Skeletal muscle tissue (tissue), 4 donors: ENCODE measurements around the gene RUFY1. TPM values are rescaled to one million over a fixed set of nuclear protein-coding genes. Genes with fewer than 3 reads are reported as not detected.

ENCODE experiments used
- H3K27ac ChIP-seq: one replicate; pipeline ENCODE4 v1.7.0; 2013; ENCODE audit warnings: mild to moderate bottlenecking, low read depth, low read length, inconsistent platforms
- H3K27me3 ChIP-seq, 3 donors: one replicate each; pipeline ENCODE4 v1.7.0; 2013; ENCODE audit warnings: low read length in 3 of 3; ENCODE audit not compliant: control insufficient read depth in 3 of 3, insufficient read depth in 3 of 3
- H3K36me3 ChIP-seq, 3 donors: one replicate each; pipeline ENCODE4 v1.7.0; 2013; ENCODE audit warnings: low read length in 3 of 3; ENCODE audit not compliant: control insufficient read depth in 3 of 3, insufficient read depth in 3 of 3
- H3K4me1 ChIP-seq, 3 donors: one replicate each; pipeline ENCODE4 v1.7.0; 2013; ENCODE audit warnings: low read length in 3 of 3, mild to moderate bottlenecking in 3 of 3; ENCODE audit not compliant: control insufficient read depth in 3 of 3, insufficient read depth in 3 of 3
- H3K4me3 ChIP-seq, 3 donors: one replicate each; pipeline ENCODE4 v1.7.0; 2013; ENCODE audit warnings: low read length in 3 of 3
- H3K9ac ChIP-seq, 3 donors: one replicate each; pipeline ENCODE4 v1.7.0; 2013; ENCODE audit warnings: low read length in 3 of 3, mild to moderate bottlenecking in 3 of 3, moderate library complexity in 2 of 3, low read depth in 1 of 3
- H3K9me3 ChIP-seq, 3 donors: one replicate each; pipeline ENCODE4 v1.7.0; 2013; ENCODE audit warnings: low read length in 3 of 3; ENCODE audit not compliant: control insufficient read depth in 3 of 3
- total RNA-seq: library from RNA; depleted of rRNA; stranded (reverse); fragments of >200 nt; gene quantifications from one replicate; pipeline ENCODE4 v1.2.3, GENCODE V29; 2014
- donor health status: Osteomylitis.

The RUFY1 gene
- total RNA-seq, 1 donor from 2014 or later = 32.9 TPM

- H3K9me3 ChIP-seq = no peaks in the 10 kb centered on the region
- H3K27ac ChIP-seq = no peak overlapping the region
- H3K4me1 ChIP-seq = no peaks in the 10 kb centered on the region
- H3K27me3 ChIP-seq = no peaks in the 10 kb centered on the region
- H3K4me3 ChIP-seq = no peak overlapping the region
- H3K9ac ChIP-seq = no peak overlapping the region
- peaks cover 45 to 67% (median 60%) of the 10 kb centered on the region in 3 donors for H3K36me3 ChIP-seq
Observed at GRCh38 chr5:179599973-179600372, 49.6 kb downstream of the RUFY1 start.

- Histone ChIP-seq H3K4me1 (peaks cover 16 to 19% (median 17%) of the 10 kb centered on the region in 3 donors), H3K27ac (no peak overlapping the region), H3K9ac (no peak overlapping the region), H3K27me3 (no peaks in the 10 kb centered on the region), H3K36me3 (peaks cover 54 to 74% (median 64%) of the 10 kb centered on the region in 3 donors), H3K4me3 (no peak overlapping the region), H3K9me3 (no peaks in the 10 kb centered on the region)
Observed at GRCh38 chr5:179601871-179602625, 51.7 kb downstream of the RUFY1 start.

- H3K4me1 ChIP-seq = peaks cover 28 to 32% (median 29%) of the 10 kb centered on the region in 3 donors
- no peak overlapping the region for H3K4me3 ChIP-seq
- H3K27ac ChIP-seq = no peak overlapping the region
- H3K9me3 ChIP-seq = no peaks in the 10 kb centered on the region
- no peaks in the 10 kb centered on the region for H3K27me3 ChIP-seq
- no peak overlapping the region for H3K9ac ChIP-seq
- peaks cover 58 to 73% (median 61%) of the 10 kb centered on the region in 3 donors for H3K36me3 ChIP-seq
Observed at GRCh38 chr5:179603308-179603707, 53.0 kb downstream of the RUFY1 start.

- Histone ChIP-seq H3K36me3 (peaks cover 50 to 67% (median 56%) of the 10 kb centered on the region in 3 donors), H3K4me3 (no peak overlapping the region), H3K9ac (no peak overlapping the region), H3K9me3 (no peaks in the 10 kb centered on the region), H3K27me3 (no peaks in the 10 kb centered on the region), H3K27ac (peak overlapping the region; percentile 44), H3K4me1 (peaks cover 37 to 45% (median 41%) of the 10 kb centered on the region in 3 donors)
Observed at GRCh38 chr5:179605026-179605833, 54.9 kb downstream of the RUFY1 start.

GRCh38 chr5:179606071-179606909 is 55.9 kb downstream of the RUFY1 start:
- no peaks in the 10 kb centered on the region for H3K27me3 ChIP-seq
- peaks cover 52 to 74% (median 64%) of the 10 kb centered on the region in 3 donors for H3K36me3 ChIP-seq
- H3K27ac ChIP-seq = peak overlapping the region; percentile 44
- H3K9ac ChIP-seq = peak overlapping the region in 1 of 3 donors; percentile 54
- no peak overlapping the region for H3K4me3 ChIP-seq
- peaks cover 47 to 56% (median 52%) of the 10 kb centered on the region in 3 donors for H3K4me1 ChIP-seq
- H3K9me3 ChIP-seq = no peaks in the 10 kb centered on the region

GRCh38 chr5:179606910-179607159 is 56.5 kb downstream of the RUFY1 start:
- peaks cover 52 to 62% (median 57%) of the 10 kb centered on the region in 3 donors for H3K4me1 ChIP-seq

GRCh38 chr5:179607160-179607931 is 57.0 kb downstream of the RUFY1 start:
- no peak overlapping the region for H3K4me3 ChIP-seq
- peak overlapping the region in 2 of 3 donors; percentile 8 to 33 for H3K9ac ChIP-seq
- H3K4me1 ChIP-seq = peaks cover 53 to 63% (median 59%) of the 10 kb centered on the region in 3 donors
- H3K9me3 ChIP-seq = no peaks in the 10 kb centered on the region
- no peaks in the 10 kb centered on the region for H3K27me3 ChIP-seq
- peaks cover 50 to 73% (median 64%) of the 10 kb centered on the region in 3 donors for H3K36me3 ChIP-seq
- peak overlapping the region; percentile 40 for H3K27ac ChIP-seq

More at GRCh38 chr5:179606910-179607159, 56.5 kb downstream of the RUFY1 start:
- H3K9me3 ChIP-seq = no peaks in the 10 kb centered on the region
- H3K27ac ChIP-seq = peak overlapping the region; percentile 40
- H3K9ac ChIP-seq = peak overlapping the region in 1 of 3 donors; percentile 33
- H3K4me3 ChIP-seq = no peak overlapping the region
- peaks cover 52 to 75% (median 66%) of the 10 kb centered on the region in 3 donors for H3K36me3 ChIP-seq
- H3K27me3 ChIP-seq = no peaks in the 10 kb centered on the region

- H3K4me3 ChIP-seq = no peak overlapping the region
- peaks cover 53 to 77% (median 67%) of the 10 kb centered on the region in 3 donors for H3K36me3 ChIP-seq
- H3K9ac ChIP-seq = peak overlapping the region in 2 of 3 donors; percentile 8 to 40
- H3K27me3 ChIP-seq = no peaks in the 10 kb centered on the region
- no peaks in the 10 kb centered on the region for H3K9me3 ChIP-seq
- H3K27ac ChIP-seq = no peak overlapping the region
- H3K4me1 ChIP-seq = peaks cover 53 to 63% (median 59%) of the 10 kb centered on the region in 3 donors
Observed at GRCh38 chr5:179608131-179608581, 57.8 kb downstream of the RUFY1 start.

- no peaks in the 10 kb centered on the region for H3K27me3 ChIP-seq
- H3K9ac ChIP-seq = no peak overlapping the region
- peaks cover 64 to 83% (median 73%) of the 10 kb centered on the region in 3 donors for H3K36me3 ChIP-seq
- H3K27ac ChIP-seq = no peak overlapping the region
- peaks cover 53 to 63% (median 59%) of the 10 kb centered on the region in 3 donors for H3K4me1 ChIP-seq
- no peaks in the 10 kb centered on the region for H3K9me3 ChIP-seq
- H3K4me3 ChIP-seq = no peak overlapping the region
Observed at GRCh38 chr5:179609834-179610108, 59.4 kb downstream of the RUFY1 start.
